Neural progenitor cell (in vitro differentiated cells): ENCODE data around the gene MYRIP.

Experiments used
- EZH2 ChIP-seq: fragments of 200-600 bp; sonication (generic); IDR thresholded peaks from 2 replicates; pipeline ENCODE4 v1.6.1; 2017; ENCODE audit warnings: antibody characterized with exemption, mild to moderate bottlenecking, moderate library complexity
- TF ChIP-seq, protein P1 (sequence below): fragments of 200-600 bp; sonication (generic); IDR thresholded peaks from 2 replicates; pipeline ENCODE4 v1.5.1; 2017; ENCODE audit warnings: antibody characterized with exemption, mild to moderate bottlenecking

DNA sequence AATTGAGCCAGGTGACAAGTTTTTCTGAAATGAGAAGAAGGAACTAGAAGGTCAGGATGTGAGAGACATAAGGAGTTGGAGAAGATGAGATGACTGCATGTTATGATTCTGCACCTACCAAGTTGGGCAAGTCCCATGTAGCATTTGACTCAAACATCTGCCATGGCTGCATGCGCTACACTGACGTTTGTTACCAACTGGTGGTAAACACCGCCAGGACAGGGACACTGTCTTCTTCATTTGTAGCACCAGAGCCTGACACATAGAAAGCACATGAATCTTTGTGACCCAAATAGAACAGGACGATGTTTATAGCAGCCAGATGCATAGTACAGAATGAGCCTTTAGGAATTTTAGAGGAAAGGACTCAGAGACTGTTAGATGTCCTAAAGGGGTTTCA, 236.7 kb downstream of the MYRIP start:
- TF ChIP-seq, protein P1, sequence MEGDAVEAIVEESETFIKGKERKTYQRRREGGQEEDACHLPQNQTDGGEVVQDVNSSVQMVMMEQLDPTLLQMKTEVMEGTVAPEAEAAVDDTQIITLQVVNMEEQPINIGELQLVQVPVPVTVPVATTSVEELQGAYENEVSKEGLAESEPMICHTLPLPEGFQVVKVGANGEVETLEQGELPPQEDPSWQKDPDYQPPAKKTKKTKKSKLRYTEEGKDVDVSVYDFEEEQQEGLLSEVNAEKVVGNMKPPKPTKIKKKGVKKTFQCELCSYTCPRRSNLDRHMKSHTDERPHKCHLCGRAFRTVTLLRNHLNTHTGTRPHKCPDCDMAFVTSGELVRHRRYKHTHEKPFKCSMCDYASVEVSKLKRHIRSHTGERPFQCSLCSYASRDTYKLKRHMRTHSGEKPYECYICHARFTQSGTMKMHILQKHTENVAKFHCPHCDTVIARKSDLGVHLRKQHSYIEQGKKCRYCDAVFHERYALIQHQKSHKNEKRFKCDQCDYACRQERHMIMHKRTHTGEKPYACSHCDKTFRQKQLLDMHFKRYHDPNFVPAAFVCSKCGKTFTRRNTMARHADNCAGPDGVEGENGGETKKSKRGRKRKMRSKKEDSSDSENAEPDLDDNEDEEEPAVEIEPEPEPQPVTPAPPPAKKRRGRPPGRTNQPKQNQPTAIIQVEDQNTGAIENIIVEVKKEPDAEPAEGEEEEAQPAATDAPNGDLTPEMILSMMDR: no peak
- no peak for TF ChIP-seq EZH2
